SU-DHL-6 (cell line): Measurements from ENCODE around the gene CTSA.

Experiments used
- EZH2phosphoT487 ChIP-seq: fragments of 200-600 bp; sonication (generic), shearing (Covaris generic); conservative IDR thresholded peaks from 2 replicates; pipeline ENCODE4 v1.6.1; 2018; ENCODE audit warnings: mild to moderate bottlenecking, antibody characterized with exemption, low read length, moderate library complexity, mixed read lengths
- TF ChIP-seq, protein P1 (sequence below): fragments of 200-600 bp; sonication (generic); IDR thresholded peaks from one replicate; pipeline ENCODE4 v1.5.1; 2017; ENCODE audit warnings: antibody characterized with exemption, mild to moderate bottlenecking, low read length, moderate library complexity; ENCODE audit not compliant: insufficient read depth, poor library complexity, severe bottlenecking

DNA sequence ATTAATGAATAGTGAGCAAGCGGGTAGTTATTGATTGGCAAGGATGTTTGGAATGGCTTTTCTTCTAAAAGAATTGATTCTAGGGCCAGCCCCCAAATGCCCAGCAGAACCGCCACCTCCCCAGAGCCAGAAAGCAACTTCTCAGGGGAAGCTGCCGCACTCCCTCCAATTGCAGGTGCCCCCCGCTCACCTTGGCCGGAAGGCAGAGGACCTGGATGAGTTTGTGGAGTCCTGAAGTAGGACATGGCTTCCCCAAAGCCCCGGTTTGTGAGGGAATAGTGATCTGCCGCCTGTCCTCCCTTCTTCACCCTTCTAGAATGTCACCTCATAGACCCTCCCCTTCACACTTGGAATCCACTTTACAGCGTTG is 3.8 kb upstream of the CTSA start, which contains the start of gene SPATA25:
- TF ChIP-seq, protein P1, sequence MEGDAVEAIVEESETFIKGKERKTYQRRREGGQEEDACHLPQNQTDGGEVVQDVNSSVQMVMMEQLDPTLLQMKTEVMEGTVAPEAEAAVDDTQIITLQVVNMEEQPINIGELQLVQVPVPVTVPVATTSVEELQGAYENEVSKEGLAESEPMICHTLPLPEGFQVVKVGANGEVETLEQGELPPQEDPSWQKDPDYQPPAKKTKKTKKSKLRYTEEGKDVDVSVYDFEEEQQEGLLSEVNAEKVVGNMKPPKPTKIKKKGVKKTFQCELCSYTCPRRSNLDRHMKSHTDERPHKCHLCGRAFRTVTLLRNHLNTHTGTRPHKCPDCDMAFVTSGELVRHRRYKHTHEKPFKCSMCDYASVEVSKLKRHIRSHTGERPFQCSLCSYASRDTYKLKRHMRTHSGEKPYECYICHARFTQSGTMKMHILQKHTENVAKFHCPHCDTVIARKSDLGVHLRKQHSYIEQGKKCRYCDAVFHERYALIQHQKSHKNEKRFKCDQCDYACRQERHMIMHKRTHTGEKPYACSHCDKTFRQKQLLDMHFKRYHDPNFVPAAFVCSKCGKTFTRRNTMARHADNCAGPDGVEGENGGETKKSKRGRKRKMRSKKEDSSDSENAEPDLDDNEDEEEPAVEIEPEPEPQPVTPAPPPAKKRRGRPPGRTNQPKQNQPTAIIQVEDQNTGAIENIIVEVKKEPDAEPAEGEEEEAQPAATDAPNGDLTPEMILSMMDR: no peak
- no peak for TF ChIP-seq EZH2phosphoT487
